Measurements from ENCODE around the gene COL23A1.

DNA sequence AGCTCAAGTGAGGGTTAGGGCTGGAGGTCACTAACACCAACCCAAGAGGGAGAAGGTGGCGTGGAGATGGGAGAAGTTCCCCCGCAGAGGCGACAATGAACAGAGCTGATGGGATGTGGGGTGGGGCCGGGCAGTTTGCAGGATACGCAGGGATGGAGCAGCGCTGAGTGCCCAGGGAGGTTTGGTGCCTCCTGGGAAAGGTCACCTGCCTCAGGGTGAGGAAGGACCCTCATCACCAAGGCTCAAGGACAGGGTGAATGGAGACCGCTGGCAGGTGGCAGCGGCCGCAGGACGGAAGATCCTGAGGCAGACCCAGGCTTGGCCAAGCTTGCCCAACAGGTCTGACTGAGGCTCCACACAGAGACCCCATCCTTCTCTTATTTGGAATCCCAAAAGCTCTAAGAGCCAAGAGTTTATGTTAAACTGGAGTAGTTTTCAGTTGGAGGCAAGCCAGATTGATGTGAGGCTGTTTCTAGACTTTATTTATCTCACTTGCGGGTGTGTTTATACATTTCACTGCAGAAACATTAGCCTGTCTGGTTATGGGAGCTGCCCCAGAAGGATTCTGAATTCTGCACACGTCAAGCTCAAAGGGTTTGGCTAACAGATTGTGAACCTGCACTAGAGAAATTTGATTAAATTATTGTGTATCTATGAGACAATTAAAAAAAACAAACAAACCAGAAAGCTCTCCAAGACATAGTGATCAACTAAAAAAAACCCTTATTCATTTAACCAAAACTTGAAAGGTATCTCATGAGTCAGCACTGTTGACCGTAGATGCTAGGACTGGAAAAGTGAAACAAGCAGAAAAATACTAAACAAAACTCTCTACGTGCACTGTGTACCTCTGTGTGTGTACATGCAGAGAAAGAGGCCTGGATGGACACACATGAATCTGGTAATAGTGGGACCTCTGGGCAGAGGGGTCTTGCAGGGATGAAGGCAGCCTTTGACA lies 211.4 kb downstream of the COL23A1 start:
- TF ChIP-seq POLR2A (IDR thresholded peaks at IDR 0.05; ENCODE audit: low read length) (no peak), GATA1 (IDR thresholded peaks at IDR 0.05; ENCODE audit: low read depth, low read length) (no peak)
